ENCODE measurements around the gene RAD51B.
"Not testable (repeated sequence)": the region's sequence is repeated elsewhere in the genome, so short reads cannot be mapped to it uniquely, and the experiment has no call there.

RAD51B gene

GRCh38 chr14:68655021-68655831 is 835.6 kb downstream of the RAD51B start:
- DNase-seq (ENCODE audit: low spot score) = no peak

- DNase-seq (ENCODE audit: low spot score) = no peak
Measured at GRCh38 chr14:68655911-68656316, 836.3 kb downstream of the RAD51B start.

DNA sequence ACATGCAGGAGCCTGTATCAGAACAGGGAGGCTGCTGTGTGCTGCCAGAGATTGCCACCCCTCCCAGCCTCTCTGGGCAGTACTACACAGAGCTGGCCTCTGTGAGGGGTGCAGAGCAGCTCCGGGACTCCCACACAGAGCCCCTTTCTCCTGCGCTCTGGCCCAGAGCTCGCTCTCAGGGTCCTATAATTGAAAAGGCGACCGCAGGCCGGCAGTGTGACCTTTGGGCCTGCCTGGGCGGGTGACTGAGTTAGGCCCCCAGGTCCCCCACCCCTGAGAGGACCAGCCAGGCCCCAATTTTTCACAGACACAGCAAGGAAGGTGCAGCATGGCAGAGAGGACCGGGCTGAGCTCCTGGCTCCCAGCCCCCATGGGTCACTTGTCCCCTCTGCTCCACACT is 836.9 kb downstream of the RAD51B start:
- DNase-seq (ENCODE audit: low spot score) = no peak

- DNase-seq (ENCODE audit: low spot score) = no peak
Measured at GRCh38 chr14:68657300-68658028, 837.9 kb downstream of the RAD51B start.

- no peak for DNase-seq (ENCODE audit: low spot score)
Measured at GRCh38 chr14:68658029-68658509, 838.5 kb downstream of the RAD51B start.

GRCh38 chr14:68658943-68659931 is 839.7 kb downstream of the RAD51B start:
- peak; percentile 49 for DNase-seq (ENCODE audit: low spot score)

DNA sequence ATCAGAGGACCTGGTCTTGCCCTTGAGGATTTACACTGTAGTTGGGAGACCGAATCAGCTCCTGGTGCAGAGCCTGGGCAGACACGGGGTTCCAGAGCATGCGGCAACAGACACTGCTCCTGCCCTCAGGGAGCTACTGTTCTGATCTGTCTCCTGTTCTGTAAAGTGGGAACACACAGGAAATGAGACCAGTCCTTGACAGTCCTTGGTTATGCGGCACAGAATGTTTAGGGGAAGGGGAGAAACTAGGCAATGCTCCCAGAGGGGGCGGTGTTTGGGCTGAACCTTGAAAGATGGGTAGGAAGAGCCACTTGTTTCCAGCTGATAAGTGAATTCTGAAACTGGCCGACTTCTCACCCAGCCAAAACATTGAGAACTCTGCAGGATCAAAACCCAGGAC is 840.9 kb downstream of the RAD51B start:
- DNase-seq (ENCODE audit: low spot score) = no peak

DNA sequence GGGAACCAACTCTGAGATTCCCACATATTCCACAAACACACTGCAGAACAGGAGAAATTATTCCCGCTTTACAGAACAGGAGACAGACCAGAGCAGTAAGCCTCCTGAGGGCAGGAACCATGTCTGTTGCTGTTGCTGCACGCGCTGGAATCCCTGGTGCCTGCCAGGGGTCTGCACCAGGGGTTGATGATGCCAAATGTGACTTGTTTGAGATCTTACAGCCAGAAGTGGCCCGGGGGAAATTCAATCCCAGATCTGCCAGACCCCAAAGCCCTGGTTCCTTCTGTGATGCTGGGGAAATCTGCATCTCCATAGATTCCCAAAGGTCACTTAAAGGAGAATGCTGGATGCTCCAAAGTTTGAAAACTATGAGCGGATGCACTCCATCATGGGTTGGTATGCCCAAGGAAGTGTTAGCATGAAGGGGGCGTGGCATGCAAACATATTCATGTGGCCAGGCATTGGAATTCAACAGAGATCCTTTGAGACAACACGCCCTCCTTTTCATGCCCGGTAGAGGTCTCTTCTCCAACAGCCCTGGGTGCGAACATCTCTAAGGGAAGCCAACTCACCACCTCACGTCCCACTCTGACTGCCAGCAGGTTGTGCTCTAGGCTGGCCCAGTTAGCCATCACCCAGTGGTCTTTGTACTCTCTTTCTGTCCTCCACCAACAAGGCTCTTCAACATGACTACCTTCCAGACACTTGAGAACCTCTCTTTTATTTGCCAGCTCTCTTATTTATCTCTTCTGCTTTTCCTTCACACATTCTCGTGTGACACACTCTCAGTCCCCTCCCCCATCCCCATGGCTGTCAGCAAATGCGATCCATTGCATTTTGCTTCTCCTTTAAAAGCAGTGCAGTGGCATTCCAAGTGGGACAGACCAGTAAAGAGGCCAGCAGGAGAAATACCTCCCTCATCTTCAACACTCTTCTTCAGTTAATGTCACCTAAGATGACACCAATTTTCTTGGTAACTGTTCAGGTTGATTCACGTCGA is 841.9 kb downstream of the RAD51B start:
- no peak for DNase-seq (ENCODE audit: low spot score)

DNA sequence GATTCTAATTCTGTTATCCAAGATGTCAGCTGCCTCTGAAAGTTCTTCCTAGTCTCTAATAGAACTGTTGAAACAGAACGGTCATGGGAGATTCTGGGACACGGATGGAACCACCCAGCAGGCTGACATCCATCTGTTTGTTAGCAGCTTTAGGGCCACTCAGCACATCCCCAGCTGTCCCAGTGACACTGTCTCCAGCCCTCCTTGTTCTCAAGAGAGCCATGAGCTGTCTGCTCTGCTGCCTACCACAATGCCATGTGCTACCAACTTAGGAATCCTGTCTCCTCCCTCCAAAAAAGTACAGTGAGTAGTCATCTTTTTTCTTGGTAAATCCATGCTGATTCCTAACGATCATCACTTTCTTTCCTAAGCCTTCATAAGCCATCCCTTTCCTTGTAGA is 842.8 kb downstream of the RAD51B start:
- no peak for DNase-seq (ENCODE audit: low spot score)

DNA sequence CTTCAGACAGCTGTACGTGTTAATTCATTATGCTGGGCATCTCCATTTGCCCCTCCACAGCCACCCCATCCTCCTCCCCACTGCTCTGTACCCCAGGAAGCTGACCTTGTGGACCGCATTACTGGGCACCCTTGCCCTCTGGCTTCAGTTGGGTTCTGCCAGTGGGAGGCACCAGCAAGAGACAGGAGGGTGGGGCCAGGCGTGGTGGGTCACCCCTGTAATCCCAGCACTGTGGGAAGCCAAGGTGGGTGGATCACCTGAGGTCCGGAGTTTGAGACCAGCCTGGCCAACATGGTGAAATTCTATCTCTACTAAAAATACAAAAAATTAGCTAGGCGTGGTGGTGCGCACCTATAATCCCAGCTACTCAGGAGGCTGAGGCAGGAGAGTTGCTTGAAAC is 843.2 kb downstream of the RAD51B start:
- DNase-seq (ENCODE audit: low spot score) = not testable (repeated sequence)

GRCh38 chr14:68663385-68664076 is 844.0 kb downstream of the RAD51B start:
- no peak for DNase-seq (ENCODE audit: low spot score)

GRCh38 chr14:68664225-68664681 is 844.7 kb downstream of the RAD51B start:
- no peak for DNase-seq (ENCODE audit: low spot score)

- DNase-seq (ENCODE audit: low spot score) = no peak
Measured at GRCh38 chr14:68665131-68665530, 845.6 kb downstream of the RAD51B start.

DNA sequence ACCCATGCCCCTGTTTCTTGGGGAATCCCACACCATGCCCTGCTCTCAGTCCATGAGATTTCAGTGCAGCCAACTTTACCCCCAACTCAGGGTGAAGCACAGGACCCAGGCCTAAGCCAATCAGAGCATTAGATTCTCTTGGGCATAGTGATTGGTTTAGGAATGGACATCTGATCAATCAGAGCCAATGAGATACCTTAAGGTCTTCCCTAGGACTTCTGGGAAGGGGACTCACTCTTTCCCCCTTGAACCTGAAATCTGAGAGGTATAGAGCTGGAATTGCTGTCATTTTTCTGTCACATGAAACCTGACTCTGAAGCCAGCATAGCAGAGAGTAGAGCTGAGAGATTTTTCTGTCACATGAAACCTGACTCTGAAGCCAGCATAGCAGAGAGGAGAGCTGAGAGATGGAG is 846.2 kb downstream of the RAD51B start:
- no peak for DNase-seq (ENCODE audit: low spot score)

DNA sequence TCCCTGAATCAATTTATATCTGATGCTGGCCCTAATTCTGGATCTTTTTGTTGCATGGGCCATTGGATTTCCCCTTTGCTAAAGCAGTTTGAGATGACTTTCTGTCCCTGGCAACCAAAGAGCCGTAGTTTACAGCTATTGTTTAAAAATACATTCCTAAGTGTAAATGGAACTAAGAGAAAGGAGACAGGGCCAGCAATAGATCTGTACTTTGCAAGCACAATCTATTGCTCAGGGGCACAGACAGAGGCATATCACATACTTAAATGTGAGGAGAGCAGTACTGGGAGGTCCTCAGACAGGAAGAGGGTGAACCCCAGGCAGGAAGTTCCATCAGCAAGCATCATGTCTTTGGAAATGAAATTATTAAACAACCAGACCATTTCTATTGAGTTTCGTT is 846.7 kb downstream of the RAD51B start:
- DNase-seq (ENCODE audit: low spot score) = no peak

- no peak for DNase-seq (ENCODE audit: low spot score)
Measured at GRCh38 chr14:68666899-68667298, 847.3 kb downstream of the RAD51B start.

GRCh38 chr14:68667313-68667791 is 847.8 kb downstream of the RAD51B start:
- DNase-seq (ENCODE audit: low spot score) = no peak

DNA sequence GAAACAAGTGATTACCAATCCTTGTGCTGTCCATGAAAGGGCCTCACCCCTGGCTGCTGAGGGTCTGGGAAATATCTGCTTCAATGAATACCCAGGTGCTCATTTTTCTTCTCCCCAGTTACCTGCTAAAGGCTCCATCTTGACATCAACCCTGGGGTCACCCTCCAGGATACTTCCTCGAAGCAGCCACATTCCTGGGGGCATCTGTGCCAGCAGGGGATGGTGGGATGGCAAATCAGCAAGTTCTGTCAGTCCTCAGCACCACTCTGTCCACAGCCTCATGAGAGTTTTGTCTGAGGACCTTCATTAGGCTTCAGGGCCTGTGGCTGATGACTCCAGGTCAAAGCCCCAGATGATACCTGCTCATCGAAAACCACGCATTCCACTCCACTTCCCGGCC is 848.4 kb downstream of the RAD51B start:
- no peak for DNase-seq (ENCODE audit: low spot score)

DNA sequence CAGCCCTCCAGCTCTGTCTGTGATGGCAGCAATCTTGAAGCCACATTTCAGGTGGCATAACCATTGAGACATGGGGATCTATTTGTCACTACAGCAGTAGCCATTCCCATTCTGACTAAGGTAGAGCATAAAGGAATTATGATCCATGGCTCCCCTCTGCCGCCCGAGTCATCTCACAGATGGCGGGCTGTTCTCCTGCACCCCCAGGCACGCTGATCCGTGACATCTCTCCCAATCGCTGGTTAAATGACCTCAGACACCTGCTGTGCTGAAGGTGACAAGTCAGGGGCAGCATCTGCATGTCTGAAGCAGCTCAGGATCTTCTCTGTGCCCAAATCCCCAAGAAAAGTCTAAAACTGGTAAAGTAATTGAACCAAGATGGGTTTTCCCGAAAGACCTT is 849.0 kb downstream of the RAD51B start:
- no peak for DNase-seq (ENCODE audit: low spot score)

GRCh38 chr14:68669111-68669511 is 849.5 kb downstream of the RAD51B start:
- no peak for DNase-seq (ENCODE audit: low spot score)

All from hepatic stellate cell (primary cell).